Measurements from ENCODE around the gene PARD6G. TPM values are rescaled to one million over a fixed set of nuclear protein-coding genes. Genes with fewer than 3 reads are reported as not detected.

The PARD6G gene
- total and polyA plus RNA-seq, 2 experiments from 2014 or later = 6.9 to 18.5 TPM

GRCh38 chr18:80249217-80250093 lies 2.1 kb upstream of the PARD6G start (continued):
- TF ChIP-seq POLR2AphosphoS5 (IDR thresholded peaks at IDR 0.05; ENCODE audit: low read depth) (no peak), EZH2 (IDR thresholded peaks at IDR 0.05; ENCODE audit: low read depth, unreplicated experiment) (no peak), ZNF114 (CRISPR knock-in tag; IDR thresholded peaks at IDR 0.05) (no peak), ZNF462 (CRISPR knock-in tag; IDR thresholded peaks at IDR 0.05) (no peak)

GRCh38 chr18:80246445-80247392 lies 595 bp downstream of the PARD6G start:
- H3K9me3 Mint-ChIP-seq = no peaks in the 10 kb centered on the region
- Histone ChIP-seq H3K4me2 (peak overlapping the region; percentile 91), H3K79me2 (replicated peaks; ENCODE audit: insufficient read depth) (peaks cover 3% of the 10 kb centered on the region; the same call in 1 of the 2 replicates), H3K36me3 (ENCODE audit: insufficient read depth) (no peaks in the 10 kb centered on the region), H3K9me2 (ENCODE audit: insufficient read depth) (no peaks in the 10 kb centered on the region), H4K20me1 (replicated peaks; ENCODE audit: insufficient read depth) (no peaks in the 10 kb centered on the region), H3K27ac (ENCODE audit: low read depth) (no peak overlapping the region), H3K4me3 (peak overlapping the region; percentile 89), H2AFZ (peak overlapping the region; percentile 98), H3K4me1 (ENCODE audit: insufficient read depth) (no peaks in the 10 kb centered on the region), H3F3A (replicated peaks; ENCODE audit: low read depth) (no peaks in the 10 kb centered on the region), H3K27me3 (ENCODE audit: insufficient read depth) (peaks cover 12% of the 10 kb centered on the region)
- DNase-seq (ENCODE audit: low spot score) (peak; percentile 77), ATAC-seq (peak; percentile 82)
- no peak overlapping the region for H3K27ac Mint-ChIP-seq
- H3K27me3 Mint-ChIP-seq (ENCODE audit: insufficient read depth, low read depth, poor library complexity) = peaks cover 15% of the 10 kb centered on the region
- H3K36me3 Mint-ChIP-seq (ENCODE audit: low read depth) = no peaks in the 10 kb centered on the region
- no peak for TF ChIP-seq STAT1 (IDR thresholded peaks at IDR 0.05; ENCODE audit: unreplicated experiment)
- peaks cover 3% of the 10 kb centered on the region; the same call in 1 of the 3 replicates for H3K4me1 Mint-ChIP-seq
- H3K4me3 Mint-ChIP-seq = peak overlapping the region; percentile 86
